Measurements from ENCODE around the gene SLC7A10. TPM values are rescaled to one million over a fixed set of nuclear protein-coding genes. Genes with fewer than 3 reads are reported as not detected.

The SLC7A10 gene
- total RNA-seq, result 0.13 TPM
- long read RNA-seq, result 0 reads

- DNase-seq (no peak), ATAC-seq (ENCODE audit: poor library complexity) (no peak)
- intact Hi-C loops (cut with DNase I), result no loop called here
Measured at GRCh38 chr19:33225458-33225926, at the start of gene SLC7A10. TSS of gene SLC7A10 (minus strand) at chr19:33225850. CDS start at chr19:33225703, 147 bp downstream.

- DNase-seq, result peak; percentile 35
- no peak for ATAC-seq (ENCODE audit: poor library complexity)
- intact Hi-C loops (cut with DNase I), result no loop called here
Measured at GRCh38 chr19:33274663-33275558, 49.3 kb upstream of the SLC7A10 start.

GRCh38 chr19:33273881-33274662, 48.4 kb upstream of the SLC7A10 start:
- ATAC-seq (ENCODE audit: poor library complexity) (peak; percentile 37), DNase-seq (peak; percentile 52)
- intact Hi-C loops (cut with DNase I), result no loop called here

GRCh38 chr19:33273065-33273736, 47.6 kb upstream of the SLC7A10 start:
- intact Hi-C loops (cut with DNase I), result no loop called here
- peak; percentile 39 for DNase-seq
- ATAC-seq (ENCODE audit: poor library complexity), result no peak

- ATAC-seq (ENCODE audit: poor library complexity) (no peak), DNase-seq (no peak)
- intact Hi-C loops (cut with DNase I), result no loop called here
Measured at GRCh38 chr19:33271246-33272021, 45.8 kb upstream of the SLC7A10 start.

- ATAC-seq (ENCODE audit: poor library complexity) (no peak), DNase-seq (no peak)
- intact Hi-C loops (cut with DNase I), result no loop called here
Measured at GRCh38 chr19:33270769-33271168, 45.1 kb upstream of the SLC7A10 start.

- DNase-seq, result peak; percentile 22
- no peak for ATAC-seq (ENCODE audit: poor library complexity)
- intact Hi-C loops (cut with DNase I), result no loop called here
Measured at GRCh38 chr19:33269016-33269415, 43.4 kb upstream of the SLC7A10 start.

- intact Hi-C loops (cut with DNase I), result no loop called here
- DNase-seq, result peak; percentile 51
- ATAC-seq (ENCODE audit: poor library complexity), result peak; percentile 51
Measured at GRCh38 chr19:33268162-33268991, 42.7 kb upstream of the SLC7A10 start.

- ATAC-seq (ENCODE audit: poor library complexity) (no peak), DNase-seq (peak; percentile 39)
Measured at GRCh38 chr19:33267706-33268105, 42.1 kb upstream of the SLC7A10 start.

GRCh38 chr19:33266974-33267484, 41.4 kb upstream of the SLC7A10 start:
- ATAC-seq (ENCODE audit: poor library complexity), result no peak
- peak; percentile 28 for DNase-seq
- intact Hi-C loops (cut with DNase I), result no loop called here

More at GRCh38 chr19:33267706-33268105, 42.1 kb upstream of the SLC7A10 start:
- intact Hi-C loops (cut with DNase I), result no loop called here

GRCh38 chr19:33264881-33265445, 39.3 kb upstream of the SLC7A10 start:
- ATAC-seq (ENCODE audit: poor library complexity) (no peak), DNase-seq (no peak)
- intact Hi-C loops (cut with DNase I), result no loop called here

GRCh38 chr19:33263325-33264023, 37.8 kb upstream of the SLC7A10 start:
- DNase-seq (no peak), ATAC-seq (ENCODE audit: poor library complexity) (no peak)
- intact Hi-C loops (cut with DNase I), result no loop called here

- intact Hi-C loops (cut with DNase I), result no loop called here
- peak; percentile 43 for DNase-seq
- ATAC-seq (ENCODE audit: poor library complexity), result no peak
Measured at GRCh38 chr19:33261511-33262189, 36.0 kb upstream of the SLC7A10 start.

GRCh38 chr19:33260628-33261418, 35.2 kb upstream of the SLC7A10 start:
- DNase-seq (peak; percentile 62), ATAC-seq (ENCODE audit: poor library complexity) (peak; percentile 61)
- intact Hi-C loops (cut with DNase I), result no loop called here

GRCh38 chr19:33259539-33259938, 33.9 kb upstream of the SLC7A10 start:
- ATAC-seq (ENCODE audit: poor library complexity), result peak; percentile 31
- intact Hi-C loops (cut with DNase I), result no loop called here
- peak; percentile 45 for DNase-seq

Data from Right ventricle myocardium superior (tissue), 1 donor.